HG02885 (cell line): ENCODE measurements around the gene MRPL52.

Experiments used
- ATAC-seq: cut with Tn5 transposase; IDR thresholded peaks from one replicate; pipeline ENCODE4 v1.9.1; 2021; ENCODE audit warnings: mild to moderate bottlenecking; ENCODE audit not compliant: unreplicated experiment, poor library complexity

MRPL52 gene

DNA sequence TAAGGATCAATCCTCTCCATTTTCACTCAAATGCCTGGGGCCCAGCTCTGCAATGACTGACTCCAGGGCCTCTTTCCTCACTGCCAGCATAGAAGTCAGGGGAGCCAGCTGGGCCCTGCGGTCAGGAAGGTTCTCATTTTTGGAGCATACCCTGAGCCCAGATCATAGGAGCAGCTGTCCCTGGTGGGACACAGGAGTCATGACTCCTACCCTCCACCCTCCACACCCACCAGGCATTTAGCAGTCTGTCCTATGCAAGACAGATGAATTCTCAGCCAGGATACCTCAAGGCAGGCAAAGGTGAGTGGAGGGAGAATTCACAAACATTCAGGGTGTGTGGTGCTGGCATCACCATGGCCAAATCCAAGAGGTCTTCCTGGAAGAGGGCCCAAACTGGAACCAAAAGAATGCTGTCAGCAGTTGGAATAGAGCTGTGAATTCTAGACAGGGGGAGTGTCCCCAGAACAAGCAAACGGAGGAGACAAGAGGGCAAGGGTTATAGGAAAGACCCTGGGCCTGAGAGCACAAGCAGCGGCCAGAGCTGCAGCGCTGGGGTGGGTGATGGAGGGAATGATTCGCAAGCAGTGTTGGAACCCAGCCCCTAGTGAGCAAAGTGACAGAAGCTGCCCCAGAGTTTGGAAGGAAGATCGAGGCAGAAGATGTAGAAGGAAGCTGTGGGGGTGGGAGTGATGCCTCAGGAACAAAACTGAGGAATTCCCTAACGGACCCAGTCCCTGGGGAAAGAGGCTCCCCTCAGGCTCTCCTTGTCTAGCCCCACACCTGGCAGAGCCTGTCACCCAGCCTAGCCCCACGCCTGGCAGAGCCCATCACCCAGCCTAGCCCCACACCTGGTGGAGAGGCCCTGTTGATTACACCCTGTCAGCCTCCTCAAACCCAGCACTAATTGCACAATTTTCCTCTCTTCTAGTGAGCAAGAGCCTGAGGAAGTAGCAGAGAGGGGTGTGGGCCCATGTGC, 48.9 kb downstream of the MRPL52 start:
- ATAC-seq, result no peak

DNA sequence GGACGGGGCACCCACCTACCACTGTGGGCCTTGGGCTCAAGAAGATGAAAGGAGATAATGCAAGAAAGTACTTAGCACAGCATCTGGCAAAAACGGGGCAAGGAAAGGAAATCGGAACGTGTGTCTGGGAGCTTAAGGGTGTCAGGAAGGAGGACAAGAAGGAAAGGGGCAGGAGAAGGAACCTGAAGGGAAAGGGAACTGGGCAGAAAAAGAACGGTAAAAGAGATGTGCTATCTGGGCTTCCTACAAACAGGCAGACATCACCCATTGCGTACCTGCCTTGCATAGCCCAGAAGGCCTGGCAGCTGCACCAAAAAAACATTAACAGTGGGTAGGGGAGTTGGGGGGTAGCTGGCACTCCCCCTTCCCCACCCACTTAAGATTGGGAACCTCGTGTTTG, 52.4 kb downstream of the MRPL52 start:
- ATAC-seq, result no peak

DNA sequence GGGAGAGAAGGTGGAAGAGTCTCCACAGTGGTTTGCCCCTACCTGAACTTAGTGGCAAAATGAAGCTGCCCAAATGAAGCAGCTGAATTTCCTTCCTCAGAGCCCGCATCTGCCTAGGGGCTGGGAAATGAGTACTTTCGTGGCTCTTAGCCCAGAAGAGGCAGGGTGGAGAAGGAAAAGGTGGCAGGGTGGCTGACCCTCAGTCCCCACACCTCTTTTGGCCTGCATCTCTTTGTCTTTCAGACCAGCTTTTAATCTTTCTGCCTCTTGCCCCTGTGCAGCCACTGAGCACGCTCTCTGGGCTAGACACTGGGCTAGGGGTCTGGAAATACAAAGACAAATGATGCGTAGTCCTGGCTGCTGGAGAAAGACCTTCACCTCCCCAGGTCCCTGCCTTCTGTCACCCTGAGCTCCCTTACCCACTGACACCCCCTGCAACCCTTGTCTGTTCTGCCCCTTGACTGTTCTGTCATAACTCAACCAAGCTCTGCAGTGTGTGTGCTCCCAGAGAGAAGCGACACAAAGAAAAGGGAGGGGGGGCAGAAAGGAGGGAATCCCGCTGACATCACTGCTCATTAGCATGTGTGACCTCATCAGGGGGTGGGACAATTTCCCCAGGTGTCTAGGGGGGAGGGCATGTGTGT, 53.0 kb downstream of the MRPL52 start:
- no peak for ATAC-seq

DNA sequence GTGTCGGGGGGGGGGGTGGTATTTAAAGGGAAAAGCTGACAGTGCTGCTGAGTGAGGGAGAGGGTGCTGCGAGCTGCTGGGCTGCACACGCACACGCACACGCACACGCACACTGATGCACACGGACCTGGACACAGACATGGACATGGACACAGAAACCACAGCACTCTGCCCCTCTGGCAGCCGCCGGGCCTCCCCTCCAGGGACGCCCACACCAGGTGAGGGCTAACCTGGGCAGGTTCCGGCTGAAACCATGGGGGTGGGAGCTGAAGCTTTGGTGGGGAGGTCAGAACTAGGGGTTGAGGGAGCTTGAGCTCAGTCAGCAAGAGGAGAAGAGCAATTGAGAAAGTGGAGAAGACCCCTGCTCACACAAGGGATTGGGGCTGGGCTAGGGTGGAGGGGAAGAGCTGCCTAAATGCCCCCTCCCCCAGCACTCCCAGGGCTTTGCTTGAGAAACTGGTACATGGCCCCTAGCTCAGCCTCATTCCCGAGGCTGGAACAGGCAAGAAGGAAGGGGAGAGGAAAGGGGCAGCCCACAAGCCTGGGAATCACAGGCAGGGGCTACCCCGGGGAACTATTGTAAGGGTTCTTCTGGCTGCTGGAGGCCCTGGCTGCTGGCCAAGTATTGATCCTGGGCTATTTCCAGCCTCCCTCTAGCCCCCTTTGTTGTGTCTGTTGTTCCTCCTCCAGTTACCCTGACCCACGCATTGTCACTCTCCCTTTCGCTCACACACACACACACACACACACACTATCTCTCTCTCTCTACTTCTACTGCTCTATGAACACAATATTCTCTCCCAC, 53.7 kb downstream of the MRPL52 start, which contains the start of gene REM2:
REM2 (plus strand) TSS at position 50 of the 804 bp plus-strand sequence; CDS start at position 116, 66 bp downstream.
- no peak for ATAC-seq

DNA sequence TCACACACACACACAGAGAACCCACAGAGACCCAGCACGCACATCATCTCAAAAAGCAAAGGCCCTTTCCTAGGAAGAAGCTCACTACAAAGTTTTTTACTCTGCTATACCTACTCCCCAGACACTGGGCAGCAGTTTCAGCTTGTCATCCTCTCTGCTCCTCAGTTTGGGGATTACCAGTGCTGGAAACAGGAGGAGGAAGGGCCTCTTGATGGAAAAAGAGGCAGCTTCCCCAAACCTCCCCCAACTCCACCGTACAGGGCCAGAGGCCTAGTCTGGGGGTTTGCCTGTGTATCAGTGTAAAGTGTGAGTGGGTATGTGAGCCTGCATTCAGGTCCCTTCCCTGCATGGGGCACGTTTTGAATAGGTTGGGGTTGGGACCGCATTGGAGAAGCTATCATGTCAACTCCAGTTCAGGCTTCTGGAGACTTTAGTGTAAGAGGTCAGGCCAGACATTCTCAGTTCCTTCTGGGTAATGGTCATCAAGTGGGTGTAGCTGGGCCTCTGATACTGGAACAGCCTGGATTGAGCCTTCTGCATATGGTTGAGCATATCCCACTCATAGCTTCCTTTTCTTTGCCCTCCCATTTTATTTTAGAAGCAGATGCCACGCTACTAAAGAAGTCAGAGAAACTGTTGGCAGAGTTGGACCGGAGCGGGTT, 54.5 kb downstream of the MRPL52 start:
- ATAC-seq, result no peak
